ENCODE results near the gene PROZ.

GRCh38 chr13:113119822-113120189, 38.6 kb upstream of the PROZ start:
- TF ChIP-seq CTCF (IDR thresholded peaks at IDR 0.05) (no peak), EP300 (IDR thresholded peaks at IDR 0.05) (no peak), POLR2A (IDR thresholded peaks at IDR 0.05) (no peak)

Measured in upper lobe of left lung (tissue), 4 donors.